ENCODE results near the gene COX6B2.

DNA sequence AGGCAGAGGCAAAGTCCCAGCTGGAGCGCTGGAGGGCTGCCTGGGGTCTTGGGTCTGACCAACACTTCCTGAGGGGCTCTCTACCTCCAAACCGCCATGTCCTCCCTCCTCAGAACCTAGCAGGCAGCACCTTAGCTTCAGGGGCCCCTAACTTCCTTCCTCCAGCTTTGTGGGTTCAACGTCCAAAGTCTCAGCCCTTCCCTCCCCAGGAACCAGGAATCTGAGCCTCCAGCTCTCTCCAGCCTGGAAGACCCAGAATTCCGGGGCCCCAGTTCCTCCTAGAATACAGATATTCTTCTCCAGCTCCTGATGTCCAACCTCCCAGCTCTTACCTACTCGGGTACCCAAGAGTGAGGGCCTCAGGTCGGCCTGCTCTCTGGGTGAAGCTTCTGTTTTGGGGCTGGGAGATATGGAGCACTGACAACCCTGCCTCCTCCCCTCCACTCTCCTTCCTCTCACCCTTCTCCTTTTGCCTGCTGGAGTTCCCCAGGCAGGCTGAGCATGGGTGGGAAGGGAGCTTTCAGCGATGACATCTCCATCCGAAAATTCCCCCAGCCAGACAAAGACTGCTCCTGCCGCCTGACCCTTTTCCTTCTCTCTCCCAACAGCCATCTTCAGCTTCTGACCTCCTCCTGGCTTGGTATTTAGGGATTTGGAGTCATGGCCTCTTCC lies 32.9 kb downstream of the COX6B2 start:
- TF ChIP-seq, protein P1, sequence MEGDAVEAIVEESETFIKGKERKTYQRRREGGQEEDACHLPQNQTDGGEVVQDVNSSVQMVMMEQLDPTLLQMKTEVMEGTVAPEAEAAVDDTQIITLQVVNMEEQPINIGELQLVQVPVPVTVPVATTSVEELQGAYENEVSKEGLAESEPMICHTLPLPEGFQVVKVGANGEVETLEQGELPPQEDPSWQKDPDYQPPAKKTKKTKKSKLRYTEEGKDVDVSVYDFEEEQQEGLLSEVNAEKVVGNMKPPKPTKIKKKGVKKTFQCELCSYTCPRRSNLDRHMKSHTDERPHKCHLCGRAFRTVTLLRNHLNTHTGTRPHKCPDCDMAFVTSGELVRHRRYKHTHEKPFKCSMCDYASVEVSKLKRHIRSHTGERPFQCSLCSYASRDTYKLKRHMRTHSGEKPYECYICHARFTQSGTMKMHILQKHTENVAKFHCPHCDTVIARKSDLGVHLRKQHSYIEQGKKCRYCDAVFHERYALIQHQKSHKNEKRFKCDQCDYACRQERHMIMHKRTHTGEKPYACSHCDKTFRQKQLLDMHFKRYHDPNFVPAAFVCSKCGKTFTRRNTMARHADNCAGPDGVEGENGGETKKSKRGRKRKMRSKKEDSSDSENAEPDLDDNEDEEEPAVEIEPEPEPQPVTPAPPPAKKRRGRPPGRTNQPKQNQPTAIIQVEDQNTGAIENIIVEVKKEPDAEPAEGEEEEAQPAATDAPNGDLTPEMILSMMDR (IDR thresholded peaks at IDR 0.05) = no peak
- no peak for TF ChIP-seq POLR2A (IDR thresholded peaks at IDR 0.05)
